Measurements from ENCODE around the gene CHRNE. TPM values are rescaled to one million over a fixed set of nuclear protein-coding genes. Genes with fewer than 3 reads are reported as not detected.

The CHRNE gene
- total and polyA plus RNA-seq, 2 of the 13 experiments (the other 11 are each of a cell fraction or from before 2014, with no cell fraction given), result 0.53 to 0.59 TPM

GRCh38 chr17:4939796-4940554, 37.1 kb upstream of the CHRNE start, which contains the start of the genes RNF167 and SLC25A11 (continued):
- no peak for TF ChIP-seq ZBTB49 (CRISPR knock-in tag; IDR thresholded peaks at IDR 0.05; ENCODE audit: borderline replicate concordance)
- no peak for TF ChIP-seq RNF219 (CRISPR knock-in tag; IDR thresholded peaks at IDR 0.05)
- no peak for TF ChIP-seq JUND (CRISPR knock-in tag; IDR thresholded peaks at IDR 0.05)
- TF ChIP-seq ZZZ3 (CRISPR knock-in tag; IDR thresholded peaks at IDR 0.05; ENCODE audit: borderline replicate concordance), result peak; percentile 14; the same call in 1 of the 2 replicates
- no peak for TF ChIP-seq NR2F2 (IDR thresholded peaks at IDR 0.05; ENCODE audit: borderline replicate concordance, low read depth)
- 0 out of 2 replicates have a peak, but pooled peaks have one; percentile 26 for TF ChIP-seq ZNF598 (CRISPR knock-in tag; IDR thresholded peaks at IDR 0.05; ENCODE audit: borderline replicate concordance)
- TF ChIP-seq GTF3A (CRISPR knock-in tag; conservative IDR thresholded peaks at IDR 0.05), result no peak
- no peak for TF ChIP-seq JDP2 (CRISPR knock-in tag; IDR thresholded peaks at IDR 0.05; ENCODE audit: borderline replicate concordance)
- no peak for TF ChIP-seq PAX8 (CRISPR knock-in tag; IDR thresholded peaks at IDR 0.05; ENCODE audit: borderline replicate concordance)
- TF ChIP-seq REL (CRISPR knock-in tag; conservative IDR thresholded peaks at IDR 0.05), result no peak
- no peak for TF ChIP-seq CBFB (CRISPR knock-in tag; IDR thresholded peaks at IDR 0.05)
- no peak for TF ChIP-seq ZNF746 (CRISPR knock-in tag; IDR thresholded peaks at IDR 0.05)
- no peak for TF ChIP-seq ZNF362 (CRISPR knock-in tag; IDR thresholded peaks at IDR 0.05; ENCODE audit: borderline replicate concordance)
- no peak; the same call in 1 of the 2 replicates for TF ChIP-seq ZNF580 (CRISPR knock-in tag; IDR thresholded peaks at IDR 0.05; ENCODE audit: borderline replicate concordance, low read depth)
- TF ChIP-seq RERE (CRISPR knock-in tag; IDR thresholded peaks at IDR 0.05; ENCODE audit: low read depth), result no peak
- TF ChIP-seq POLR2A (IDR thresholded peaks at IDR 0.05; ENCODE audit: insufficient read depth in 1 of 2, low read depth in 2 of 2, low read length in 2 of 2), result peak; percentile 67 to 90
